ENCODE measurements around the gene AIFM3. TPM values are rescaled to one million over a fixed set of nuclear protein-coding genes. Genes with fewer than 3 reads are reported as not detected.
A peak's percentile ranks its signal among the peaks of the same experiment; 100 is the strongest.

Gene AIFM3
- total and polyA plus RNA-seq, 4 donors: 0.38 to 1.1 (median 0.63) TPM

DNA sequence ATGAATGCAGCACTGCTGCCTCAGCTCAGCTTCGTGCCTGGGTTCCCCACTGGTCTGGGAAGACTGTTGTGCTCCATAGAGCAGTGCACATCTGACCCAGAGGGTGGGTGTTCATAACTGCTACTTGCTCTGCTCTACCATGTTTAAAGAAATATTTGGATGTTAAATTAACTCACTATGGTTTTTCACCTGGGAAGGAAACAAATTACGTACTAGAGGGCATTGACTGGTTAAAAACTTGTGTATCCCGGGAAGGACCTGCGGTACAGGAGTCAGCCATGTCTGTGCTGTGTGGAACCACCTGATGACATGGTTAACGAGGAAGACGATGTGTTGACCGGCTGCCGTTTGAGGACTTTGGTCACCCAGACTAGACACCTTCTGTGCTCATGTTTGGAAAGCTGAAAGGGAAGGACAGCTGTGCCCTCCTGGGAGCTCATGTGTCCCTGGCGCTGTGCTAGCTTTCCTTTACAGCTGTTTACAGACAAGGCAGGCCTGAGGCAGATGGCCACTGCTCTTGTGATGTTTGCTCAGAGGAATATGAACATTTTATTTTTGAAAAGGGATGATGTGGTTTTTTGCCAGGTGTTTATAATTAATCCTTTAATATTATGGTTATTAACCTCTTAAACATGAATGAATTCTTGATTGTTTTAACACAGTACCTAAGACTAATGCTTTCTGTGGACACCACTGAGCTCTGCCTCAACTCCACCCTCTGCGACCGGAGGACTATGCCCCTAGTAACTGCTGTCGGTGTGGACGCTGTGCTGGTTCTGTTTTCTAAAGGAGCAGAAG, 14.3 kb upstream of the AIFM3 start:
- 54% methylated on average over 13 of the region's 13 CpGs for WGBS
- H3K27ac ChIP-seq (ENCODE audit: low read depth in 1 of 2, low read length in 2 of 2): peak overlapping the region; percentile 67

DNA sequence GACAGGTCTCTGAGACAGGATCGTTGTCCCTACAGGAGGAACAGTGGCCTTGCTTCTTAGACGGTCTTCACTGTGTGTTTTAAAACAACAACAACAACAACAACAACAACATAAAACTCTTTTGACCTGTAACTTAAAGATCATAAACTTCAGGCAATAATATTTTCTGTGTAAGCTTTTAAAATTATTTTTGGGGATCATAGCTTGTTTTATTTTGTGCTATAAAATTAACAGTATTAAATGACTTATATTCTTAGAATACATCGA, 13.8 kb upstream of the AIFM3 start:
- H3K27me3 ChIP-seq (ENCODE audit: control insufficient read depth in 4 of 4, insufficient read depth in 4 of 4, low read length in 3 of 4): no peaks in the 10 kb centered on the region
- peaks cover 22 to 73% (median 52%) of the 10 kb centered on the region in 4 donors for H3K4me1 ChIP-seq (ENCODE audit: control insufficient read depth in 4 of 4, insufficient read depth in 4 of 4, low read length in 3 of 4)
- WGBS: 62% methylated on average over 3 of the region's 3 CpGs
- DNase-seq (ENCODE audit: low spot score): no peak
- H3K9me3 ChIP-seq (ENCODE audit: control insufficient read depth in 4 of 4, low read length in 3 of 4): no peaks in the 10 kb centered on the region
- peak overlapping the region; percentile 67 to 76 for H3K27ac ChIP-seq (ENCODE audit: low read depth in 1 of 2, low read length in 2 of 2)
- no peak overlapping the region for H3K4me3 ChIP-seq (ENCODE audit: low read depth in 1 of 3, low read length in 3 of 3)
- peaks cover 0 to 13% (median 6%) of the 10 kb centered on the region in 4 donors for H3K36me3 ChIP-seq (ENCODE audit: control insufficient read depth in 4 of 4, insufficient read depth in 3 of 4, low read depth in 1 of 4, low read length in 3 of 4)
- H3K9ac ChIP-seq (ENCODE audit: low read depth in 1 of 2, low read length in 2 of 2): no peak overlapping the region
- TF ChIP-seq RXRA (IDR thresholded peaks at IDR 0.05) (no peak), YY1 (IDR thresholded peaks at IDR 0.05) (no peak), JUND (IDR thresholded peaks at IDR 0.05) (no peak), RAD21 (IDR thresholded peaks at IDR 0.05) (no peak), SP1 (IDR thresholded peaks at IDR 0.05) (no peak), NR2F2 (IDR thresholded peaks at IDR 0.05) (no peak), EGR1 (IDR thresholded peaks at IDR 0.05; ENCODE audit: low read depth in 2 of 2) (no peak), TAF1 (conservative IDR thresholded peaks at IDR 0.05) (no peak), GABPA (IDR thresholded peaks at IDR 0.05 in 1 of 2, conservative IDR thresholded peaks at IDR 0.05 in 1 of 2) (no peak), FOXA1 (IDR thresholded peaks at IDR 0.05) (no peak)
- TF ChIP-seq, protein P1, sequence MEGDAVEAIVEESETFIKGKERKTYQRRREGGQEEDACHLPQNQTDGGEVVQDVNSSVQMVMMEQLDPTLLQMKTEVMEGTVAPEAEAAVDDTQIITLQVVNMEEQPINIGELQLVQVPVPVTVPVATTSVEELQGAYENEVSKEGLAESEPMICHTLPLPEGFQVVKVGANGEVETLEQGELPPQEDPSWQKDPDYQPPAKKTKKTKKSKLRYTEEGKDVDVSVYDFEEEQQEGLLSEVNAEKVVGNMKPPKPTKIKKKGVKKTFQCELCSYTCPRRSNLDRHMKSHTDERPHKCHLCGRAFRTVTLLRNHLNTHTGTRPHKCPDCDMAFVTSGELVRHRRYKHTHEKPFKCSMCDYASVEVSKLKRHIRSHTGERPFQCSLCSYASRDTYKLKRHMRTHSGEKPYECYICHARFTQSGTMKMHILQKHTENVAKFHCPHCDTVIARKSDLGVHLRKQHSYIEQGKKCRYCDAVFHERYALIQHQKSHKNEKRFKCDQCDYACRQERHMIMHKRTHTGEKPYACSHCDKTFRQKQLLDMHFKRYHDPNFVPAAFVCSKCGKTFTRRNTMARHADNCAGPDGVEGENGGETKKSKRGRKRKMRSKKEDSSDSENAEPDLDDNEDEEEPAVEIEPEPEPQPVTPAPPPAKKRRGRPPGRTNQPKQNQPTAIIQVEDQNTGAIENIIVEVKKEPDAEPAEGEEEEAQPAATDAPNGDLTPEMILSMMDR (IDR thresholded peaks at IDR 0.05; ENCODE audit: low read depth, low read length, missing input control): no peak
- TF ChIP-seq, protein P2, sequence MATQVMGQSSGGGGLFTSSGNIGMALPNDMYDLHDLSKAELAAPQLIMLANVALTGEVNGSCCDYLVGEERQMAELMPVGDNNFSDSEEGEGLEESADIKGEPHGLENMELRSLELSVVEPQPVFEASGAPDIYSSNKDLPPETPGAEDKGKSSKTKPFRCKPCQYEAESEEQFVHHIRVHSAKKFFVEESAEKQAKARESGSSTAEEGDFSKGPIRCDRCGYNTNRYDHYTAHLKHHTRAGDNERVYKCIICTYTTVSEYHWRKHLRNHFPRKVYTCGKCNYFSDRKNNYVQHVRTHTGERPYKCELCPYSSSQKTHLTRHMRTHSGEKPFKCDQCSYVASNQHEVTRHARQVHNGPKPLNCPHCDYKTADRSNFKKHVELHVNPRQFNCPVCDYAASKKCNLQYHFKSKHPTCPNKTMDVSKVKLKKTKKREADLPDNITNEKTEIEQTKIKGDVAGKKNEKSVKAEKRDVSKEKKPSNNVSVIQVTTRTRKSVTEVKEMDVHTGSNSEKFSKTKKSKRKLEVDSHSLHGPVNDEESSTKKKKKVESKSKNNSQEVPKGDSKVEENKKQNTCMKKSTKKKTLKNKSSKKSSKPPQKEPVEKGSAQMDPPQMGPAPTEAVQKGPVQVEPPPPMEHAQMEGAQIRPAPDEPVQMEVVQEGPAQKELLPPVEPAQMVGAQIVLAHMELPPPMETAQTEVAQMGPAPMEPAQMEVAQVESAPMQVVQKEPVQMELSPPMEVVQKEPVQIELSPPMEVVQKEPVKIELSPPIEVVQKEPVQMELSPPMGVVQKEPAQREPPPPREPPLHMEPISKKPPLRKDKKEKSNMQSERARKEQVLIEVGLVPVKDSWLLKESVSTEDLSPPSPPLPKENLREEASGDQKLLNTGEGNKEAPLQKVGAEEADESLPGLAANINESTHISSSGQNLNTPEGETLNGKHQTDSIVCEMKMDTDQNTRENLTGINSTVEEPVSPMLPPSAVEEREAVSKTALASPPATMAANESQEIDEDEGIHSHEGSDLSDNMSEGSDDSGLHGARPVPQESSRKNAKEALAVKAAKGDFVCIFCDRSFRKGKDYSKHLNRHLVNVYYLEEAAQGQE (IDR thresholded peaks at IDR 0.05): no peak
- TF ChIP-seq, protein P3, sequence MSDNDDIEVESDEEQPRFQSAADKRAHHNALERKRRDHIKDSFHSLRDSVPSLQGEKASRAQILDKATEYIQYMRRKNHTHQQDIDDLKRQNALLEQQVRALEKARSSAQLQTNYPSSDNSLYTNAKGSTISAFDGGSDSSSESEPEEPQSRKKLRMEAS (IDR thresholded peaks at IDR 0.05): no peak

More for the DNA sequence above, 14.3 kb upstream of the AIFM3 start:
- no peak overlapping the region for H3K4me3 ChIP-seq (ENCODE audit: low read depth in 1 of 3, low read length in 3 of 3)
- H3K4me1 ChIP-seq (ENCODE audit: control insufficient read depth in 4 of 4, insufficient read depth in 4 of 4, low read length in 3 of 4): peaks cover 23 to 75% (median 57%) of the 10 kb centered on the region in 4 donors
- H3K36me3 ChIP-seq (ENCODE audit: control insufficient read depth in 4 of 4, insufficient read depth in 3 of 4, low read depth in 1 of 4, low read length in 3 of 4): peaks cover 0 to 13% (median 6%) of the 10 kb centered on the region in 4 donors
- no peak overlapping the region for H3K9ac ChIP-seq (ENCODE audit: low read depth in 1 of 2, low read length in 2 of 2)
- no peak for DNase-seq (ENCODE audit: low spot score)
- H3K27me3 ChIP-seq (ENCODE audit: control insufficient read depth in 4 of 4, insufficient read depth in 4 of 4, low read length in 3 of 4): no peaks in the 10 kb centered on the region
- TF ChIP-seq SP1 (IDR thresholded peaks at IDR 0.05) (peak; percentile 69), JUND (IDR thresholded peaks at IDR 0.05) (no peak), FOXA1 (IDR thresholded peaks at IDR 0.05) (peak; percentile 29), EGR1 (IDR thresholded peaks at IDR 0.05; ENCODE audit: low read depth in 2 of 2) (no peak), FOXA2 (IDR thresholded peaks at IDR 0.05) (peak; percentile 62), RXRA (IDR thresholded peaks at IDR 0.05) (peak; percentile 15 to 66), HNF4A (conservative IDR thresholded peaks at IDR 0.05) (peak; percentile 74 to 79), HNF4G (IDR thresholded peaks at IDR 0.05) (no peak), GABPA (IDR thresholded peaks at IDR 0.05 in 1 of 2, conservative IDR thresholded peaks at IDR 0.05 in 1 of 2) (no peak), NR2F2 (IDR thresholded peaks at IDR 0.05) (no peak), YY1 (IDR thresholded peaks at IDR 0.05) (no peak), TAF1 (conservative IDR thresholded peaks at IDR 0.05) (no peak), RAD21 (IDR thresholded peaks at IDR 0.05) (no peak)
- TF ChIP-seq, protein P1 (IDR thresholded peaks at IDR 0.05; ENCODE audit: low read depth, low read length, missing input control): no peak
- TF ChIP-seq, protein P4, sequence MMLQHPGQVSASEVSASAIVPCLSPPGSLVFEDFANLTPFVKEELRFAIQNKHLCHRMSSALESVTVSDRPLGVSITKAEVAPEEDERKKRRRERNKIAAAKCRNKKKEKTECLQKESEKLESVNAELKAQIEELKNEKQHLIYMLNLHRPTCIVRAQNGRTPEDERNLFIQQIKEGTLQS (IDR thresholded peaks at IDR 0.05): no peak
- TF ChIP-seq, protein P3 (IDR thresholded peaks at IDR 0.05): peak; percentile 46
- TF ChIP-seq, protein P5, sequence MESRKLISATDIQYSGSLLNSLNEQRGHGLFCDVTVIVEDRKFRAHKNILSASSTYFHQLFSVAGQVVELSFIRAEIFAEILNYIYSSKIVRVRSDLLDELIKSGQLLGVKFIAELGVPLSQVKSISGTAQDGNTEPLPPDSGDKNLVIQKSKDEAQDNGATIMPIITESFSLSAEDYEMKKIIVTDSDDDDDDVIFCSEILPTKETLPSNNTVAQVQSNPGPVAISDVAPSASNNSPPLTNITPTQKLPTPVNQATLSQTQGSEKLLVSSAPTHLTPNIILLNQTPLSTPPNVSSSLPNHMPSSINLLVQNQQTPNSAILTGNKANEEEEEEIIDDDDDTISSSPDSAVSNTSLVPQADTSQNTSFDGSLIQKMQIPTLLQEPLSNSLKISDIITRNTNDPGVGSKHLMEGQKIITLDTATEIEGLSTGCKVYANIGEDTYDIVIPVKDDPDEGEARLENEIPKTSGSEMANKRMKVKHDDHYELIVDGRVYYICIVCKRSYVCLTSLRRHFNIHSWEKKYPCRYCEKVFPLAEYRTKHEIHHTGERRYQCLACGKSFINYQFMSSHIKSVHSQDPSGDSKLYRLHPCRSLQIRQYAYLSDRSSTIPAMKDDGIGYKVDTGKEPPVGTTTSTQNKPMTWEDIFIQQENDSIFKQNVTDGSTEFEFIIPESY (IDR thresholded peaks at IDR 0.05): peak; percentile 27
- no peaks in the 10 kb centered on the region for H3K9me3 ChIP-seq (ENCODE audit: control insufficient read depth in 4 of 4, low read length in 3 of 4)

Measured in liver (tissue), 9 donors.